WTC11 (cell line): ENCODE results near the gene ZDHHC1. TPM values are rescaled to one million over a fixed set of nuclear protein-coding genes. Genes with fewer than 3 reads are reported as not detected.

Experiments
- ARID4B ChIP-seq: sonication (generic); formaldehyde crosslinking; IDR thresholded peaks from 2 replicates; pipeline ENCODE4 v1.8.0; 2023; ENCODE audit warnings: missing genetic modification reagents, mild to moderate bottlenecking, borderline replicate concordance
- FOXP4 ChIP-seq: sonication (generic); formaldehyde crosslinking; IDR thresholded peaks from 2 replicates; pipeline ENCODE4 v1.8.0; 2022; ENCODE audit warnings: mild to moderate bottlenecking, missing genetic modification reagents
- total RNA-seq: library from RNA; stranded (reverse); gene quantifications from 3 replicates; pipeline ENCODE4 v1.2.3, GENCODE V29; 2021

The ZDHHC1 gene
- total RNA-seq, 1 experiment from 2014 or later, result 4.2 TPM

DNA sequence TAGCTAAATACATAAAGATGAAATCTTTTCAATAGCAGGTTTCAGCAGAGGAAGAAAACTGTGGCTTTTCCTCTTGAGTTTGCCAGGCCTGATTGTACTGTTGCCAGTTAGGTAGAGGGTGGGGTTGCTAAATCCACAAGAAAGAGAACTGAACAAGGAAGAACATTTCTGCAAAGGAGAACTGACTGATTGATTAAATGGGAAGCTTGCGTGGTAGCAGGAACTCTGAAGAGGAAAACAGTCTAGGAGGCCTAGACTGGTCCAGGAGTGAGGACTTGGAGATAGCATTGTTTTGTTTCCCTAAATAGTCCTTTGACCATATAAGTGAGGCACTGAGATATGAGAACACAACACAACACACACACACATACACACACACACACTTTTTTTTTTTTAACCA lies 70.9 kb downstream of the ZDHHC1 start (continued):
- TF ChIP-seq FOXP4 (CRISPR knock-in tag) (no peak), ARID4B (no peak)

Other genes with a start within 250 kb of the ZDHHC1 start
- gene NOL3, start 245.9 kb downstream of the ZDHHC1 start, total RNA-seq, result 8.5 to 10.6 TPM (median 9.7 TPM) in 3 replicates
- gene MATCAP1, start 232.5 kb downstream of the ZDHHC1 start, total RNA-seq, result 40.8 to 54.3 TPM (median 50.5 TPM) in 3 replicates
- gene EXOC3L1, start 226.3 kb downstream of the ZDHHC1 start, total RNA-seq, result 4.0 to 4.9 TPM (median 4.8 TPM) in 3 replicates
- 75.6 to 85.0 TPM (median 75.8 TPM) in 3 replicates for gene E2F4, start 224.3 kb downstream of the ZDHHC1 start, total RNA-seq
- 13.6 to 15.6 TPM (median 15.3 TPM) in 3 replicates for gene ELMO3, start 217.3 kb downstream of the ZDHHC1 start, total RNA-seq
- gene TMEM208, start 189.3 kb downstream of the ZDHHC1 start, total RNA-seq, result 37.4 to 48.4 TPM (median 43.1 TPM) in 3 replicates
- gene FHOD1, start 169.0 kb downstream of the ZDHHC1 start, total RNA-seq, result 68.9 to 81.3 TPM (median 71.5 TPM) in 3 replicates
- gene SLC9A5, start 167.5 kb downstream of the ZDHHC1 start, total RNA-seq, result 10.3 to 14.4 TPM (median 12.9 TPM) in 3 replicates
- gene PLEKHG4, start 136.9 kb downstream of the ZDHHC1 start, total RNA-seq, result 5.9 to 16.7 TPM (median 15.0 TPM) in 3 replicates
- gene KCTD19, start 89.7 kb downstream of the ZDHHC1 start, total RNA-seq, result 0.85 to 1.1 TPM (median 0.85 TPM) in 3 replicates
- gene LRRC36, start 89.7 kb downstream of the ZDHHC1 start, total RNA-seq, result 0.13 to 0.39 TPM (median 0.18 TPM) in 3 replicates
- 0.57 to 0.74 TPM (median 0.64 TPM) in 3 replicates for gene TPPP3, start 23.0 kb downstream of the ZDHHC1 start, total RNA-seq
- 33.4 to 38.3 TPM (median 36.4 TPM) in 3 replicates for gene HSD11B2, start 14.6 kb upstream of the ZDHHC1 start, total RNA-seq
- gene ATP6V0D1, start 64.7 kb upstream of the ZDHHC1 start, total RNA-seq, result 32.5 to 44.1 TPM (median 33.8 TPM) in 3 replicates
- not detected in 3 replicates for gene AGRP, start 67.1 kb upstream of the ZDHHC1 start, total RNA-seq
- gene RIPOR1, start 112.4 kb upstream of the ZDHHC1 start, total RNA-seq, result 14.9 to 15.9 TPM (median 15.5 TPM) in 3 replicates
- gene CTCF, start 146.0 kb upstream of the ZDHHC1 start, total RNA-seq, result 55.4 to 60.6 TPM (median 57.7 TPM) in 3 replicates
- 33.3 to 42.3 TPM (median 38.3 TPM) in 3 replicates for gene CARMIL2, start 228.7 kb upstream of the ZDHHC1 start, total RNA-seq
- gene ACD, start 243.8 kb upstream of the ZDHHC1 start, total RNA-seq, result 38.1 to 41.3 TPM (median 40.7 TPM) in 3 replicates
- gene PARD6A, start 244.5 kb upstream of the ZDHHC1 start, total RNA-seq, result 17.1 to 18.5 TPM (median 17.4 TPM) in 3 replicates